SK-N-SH (cell line): ENCODE data around the gene NWD2. TPM values are rescaled to one million over a fixed set of nuclear protein-coding genes. Genes with fewer than 3 reads are reported as not detected.

ENCODE experiments used
- CTCF ChIA-PET: fragments of 300-600, 350-600 bp; formaldehyde crosslinking; extraction: SDS; loops from one replicate; lab custom pipeline; 2021; lab: Yijun Ruan, JAX
- POLR2A ChIA-PET: fragments of 350-600 bp; sonication (Branson Sonifier 250); formaldehyde crosslinking; extraction: SDS; loops from one replicate; lab custom pipeline; 2020; ENCODE audit warnings: antibody characterized with exemption, inconsistent platforms; lab: Yijun Ruan, JAX
- DNase-seq: peaks from one replicate; pipeline ENCODE4 v3.0.0; 2012
- H2AFZ ChIP-seq: fragments of 200-600 bp; sonication (generic); 2 replicates; pipeline ENCODE4 v1.8.1; 2016; ENCODE audit warnings: antibody characterized with exemption, mild to moderate bottlenecking, low read depth
- H3F3A ChIP-seq: fragments of 200-600 bp; sonication (generic); replicated peaks from 2 replicates; pipeline ENCODE3; 2016; ENCODE audit warnings: antibody characterized with exemption, mild to moderate bottlenecking; ENCODE audit not compliant: insufficient read depth
- H3K27ac ChIP-seq, 2 experiments: fragments of 200-500 bp in 1 of 2; fragments of 200-600 bp in 1 of 2; sonication (Bioruptor generic) in 1 of 2; sonication (generic), shearing (Covaris generic) in 1 of 2; 2 replicates each; pipeline versions ENCODE4 v1.5.1 to v1.6.1; 2014 to 2016; ENCODE audit warnings: low read depth in 2 of 2, inconsistent platforms in 1 of 2, low read length in 1 of 2, mild to moderate bottlenecking in 1 of 2, mixed read lengths in 1 of 2
- H3K27me3 ChIP-seq: fragments of 200-600 bp; sonication (generic), shearing (Covaris generic); 2 replicates; pipeline ENCODE4 v1.6.1; 2016; ENCODE audit warnings: mixed run types; ENCODE audit not compliant: insufficient read depth
- H3K36me3 ChIP-seq, 2 experiments: fragments of 200-500 bp in 1 of 2; fragments of 200-600 bp in 1 of 2; sonication (Bioruptor generic) in 1 of 2; sonication (generic) in 1 of 2; replicated peaks in 1 of 2; 2 replicates each; pipeline versions ENCODE3 to v1.5.1; 2014 to 2016; ENCODE audit warnings: low read length in 1 of 2, mild to moderate bottlenecking in 1 of 2; ENCODE audit not compliant: insufficient read depth in 2 of 2, control insufficient read depth in 1 of 2
- H3K4me1 ChIP-seq, 2 experiments: fragments of 200-500 bp in 1 of 2; fragments of 200-600 bp in 1 of 2; sonication (Bioruptor generic) in 1 of 2; sonication (generic), shearing (Covaris generic) in 1 of 2; 2 replicates each; pipeline versions ENCODE4 v1.5.1 to v1.6.1; 2014 to 2016; ENCODE audit warnings: low read depth in 1 of 2, low read length in 1 of 2, mixed run types in 1 of 2; ENCODE audit not compliant: insufficient read depth in 2 of 2, control insufficient read depth in 1 of 2
- H3K4me2 ChIP-seq: fragments of 200-600 bp; sonication (generic), shearing (Covaris generic); 2 replicates; pipeline ENCODE4 v1.6.1; 2017; ENCODE audit warnings: mixed run types
- H3K4me3 ChIP-seq, 2 experiments: fragments of 200-500 bp in 1 of 2; fragments of 200-600 bp in 1 of 2; sonication (Bioruptor generic) in 1 of 2; sonication (generic), shearing (Covaris generic) in 1 of 2; 2 replicates each; pipeline versions ENCODE4 v1.5.1 to v1.8.1; 2014 to 2016; ENCODE audit warnings: low read depth in 2 of 2, inconsistent platforms in 1 of 2, low read length in 1 of 2, mild to moderate bottlenecking in 1 of 2, mixed read lengths in 1 of 2, moderate library complexity in 1 of 2
- H3K79me2 ChIP-seq: fragments of 200-600 bp; sonication (generic); 2 replicates; pipeline ENCODE4 v1.8.1; 2017; ENCODE audit warnings: mild to moderate bottlenecking; ENCODE audit not compliant: insufficient read depth
- H3K9ac ChIP-seq: fragments of 200-600 bp; sonication (generic); 2 replicates; pipeline ENCODE4 v1.6.1; 2017; ENCODE audit warnings: mixed run types
- H3K9me2 ChIP-seq: fragments of 200-600 bp; sonication (generic); 2 replicates; pipeline ENCODE4 v1.6.1; 2017; ENCODE audit warnings: mixed run types
- H3K9me3 ChIP-seq: fragments of 200-600 bp; sonication (generic); 2 replicates; pipeline ENCODE4 v1.6.1; 2017; ENCODE audit warnings: mixed run types, mild to moderate bottlenecking, moderate library complexity
- H4K20me1 ChIP-seq: fragments of 200-600 bp; sonication (generic); 2 replicates; pipeline ENCODE4 v1.6.1; 2017; ENCODE audit warnings: mild to moderate bottlenecking, mixed run types; ENCODE audit not compliant: insufficient read depth
- ELF1 ChIP-seq: IDR thresholded peaks from 2 replicates; pipeline ENCODE4 v1.4.0; 2012
- EP300 ChIP-seq, 2 experiments: IDR thresholded peaks; 2 replicates each; pipeline versions ENCODE4 v1.4.0 to v1.6.1; 2012; ENCODE audit warnings: borderline replicate concordance in 1 of 2, low read depth in 1 of 2, low read length in 1 of 2
- EZH2phosphoT487 ChIP-seq: fragments of 200-600 bp; sonication (generic); IDR thresholded peaks from 2 replicates; pipeline ENCODE4 v1.6.1; 2017; ENCODE audit warnings: low read depth, mixed run types, mild to moderate bottlenecking, antibody characterized with exemption, moderate library complexity, borderline replicate concordance
- FOSL2 ChIP-seq: IDR thresholded peaks from 2 replicates; pipeline ENCODE4 v1.4.0; 2012; ENCODE audit warnings: low read depth, mild to moderate bottlenecking, moderate library complexity, borderline replicate concordance
- FOXJ3 ChIP-seq: sonication (generic); formaldehyde crosslinking; IDR thresholded peaks from 2 replicates; pipeline ENCODE4 v1.5.1; 2020; ENCODE audit warnings: mild to moderate bottlenecking, missing genetic modification reagents
- FOXM1 ChIP-seq: IDR thresholded peaks from 2 replicates; pipeline ENCODE4 v1.4.0; 2012; ENCODE audit warnings: low read depth, mild to moderate bottlenecking
- GATA2 ChIP-seq: sonication (generic); formaldehyde crosslinking; IDR thresholded peaks from 2 replicates; pipeline ENCODE4 v1.5.0; 2020; ENCODE audit warnings: mild to moderate bottlenecking, missing genetic modification reagents
- JUND ChIP-seq: IDR thresholded peaks from 2 replicates; pipeline ENCODE4 v1.4.0; 2012
- MEF2A ChIP-seq: IDR thresholded peaks from 2 replicates; pipeline ENCODE4 v1.4.0; 2012; ENCODE audit warnings: low read depth, borderline replicate concordance
- MXI1 ChIP-seq: IDR thresholded peaks from 2 replicates; pipeline ENCODE4 v1.6.1; 2012; ENCODE audit warnings: mild to moderate bottlenecking, low read depth, low read length, improper control_type of control experiment
- PBX3 ChIP-seq: IDR thresholded peaks from 2 replicates; pipeline ENCODE4; 2012
- POLR2AphosphoS5 ChIP-seq: IDR thresholded peaks from 2 replicates; pipeline ENCODE4 v1.6.1; 2012; ENCODE audit warnings: low read depth, low read length
- RAD21 ChIP-seq: IDR thresholded peaks from 2 replicates; pipeline ENCODE4 v1.6.1; 2012; ENCODE audit warnings: mild to moderate bottlenecking, low read length
- REST ChIP-seq: IDR thresholded peaks from 2 replicates; pipeline ENCODE4 v1.6.1; 2012; ENCODE audit warnings: mild to moderate bottlenecking, low read depth, low read length, moderate library complexity
- TAF1 ChIP-seq: IDR thresholded peaks from 2 replicates; pipeline ENCODE4 v1.6.1; 2012; ENCODE audit warnings: low read depth, mild to moderate bottlenecking, low read length, moderate library complexity, borderline replicate concordance
- USF2 ChIP-seq: fragments of 150-350 bp; IDR thresholded peaks from 2 replicates; pipeline ENCODE4 v1.6.1; 2017; ENCODE audit warnings: antibody characterized with exemption, low read length, low read depth, borderline replicate concordance
- YY1 ChIP-seq: IDR thresholded peaks from 2 replicates; pipeline ENCODE4 v1.4.0; 2012; ENCODE audit warnings: low read depth, mild to moderate bottlenecking
- WGBS: methylation state at CpG from one replicate; pipeline ENCODE4 v1.1.6; 2017; ENCODE audit warnings: low lambda C conversion rate; 5-methylcytosine and 5-hydroxymethylcytosine counted together
- polyA plus RNA-seq, 3 experiments: library from polyadenylated mRNA; depleted of rRNA; stranded (reverse); fragments of >200 nt; gene quantifications; 2 replicates each; pipeline ENCODE4 v1.2.3, GENCODE V29; 2012

Gene NWD2
- polyA plus RNA-seq, 1 of the 3 experiments (the other 2 are of a cell fraction) = not detected

DNA sequence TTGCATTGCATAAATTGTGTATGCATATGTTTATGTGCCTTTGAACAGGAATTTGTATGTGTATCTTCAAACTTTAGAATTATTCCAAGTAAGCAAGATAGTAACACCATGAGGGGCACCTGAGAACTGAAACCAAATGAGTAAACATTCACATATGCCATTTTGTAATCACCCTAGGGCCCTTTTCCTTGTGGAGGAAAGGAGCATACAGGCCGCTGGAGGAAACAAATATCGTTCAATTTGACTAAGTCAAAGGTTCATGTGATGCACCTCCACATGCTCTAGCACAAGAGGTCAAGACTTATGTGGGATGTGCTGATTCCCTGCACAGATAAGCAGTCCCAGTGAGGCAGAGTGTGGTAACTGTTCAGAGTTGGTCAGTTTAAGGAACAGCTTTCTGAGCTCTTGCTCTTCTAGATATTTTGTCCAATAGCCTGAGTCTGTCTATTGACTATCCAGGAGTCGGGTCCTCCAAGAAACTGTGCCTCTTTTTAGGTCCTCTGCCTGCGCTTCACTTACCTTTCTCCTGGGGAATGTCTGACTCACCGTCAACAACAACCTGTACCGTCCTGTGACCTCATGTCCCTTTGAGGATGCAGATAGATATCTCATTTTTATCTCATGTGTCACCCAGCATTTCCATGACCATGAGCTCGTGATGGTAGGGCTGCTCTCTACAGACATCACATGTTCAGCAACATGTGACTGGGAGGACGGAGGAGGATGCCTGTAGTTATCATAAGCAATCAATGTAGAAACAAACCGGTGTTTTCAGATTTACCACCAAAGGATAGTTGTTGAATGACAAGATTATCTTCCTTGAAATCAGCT, 196.9 kb downstream of the NWD2 start:
- no peak for DNase-seq
- Histone ChIP-seq H3K9ac (no peak overlapping the region), H3K36me3 (no peaks in the 10 kb centered on the region), H4K20me1 (no peaks in the 10 kb centered on the region), H2AFZ (no peak overlapping the region), H3K9me2 (no peaks in the 10 kb centered on the region), H3K9me3 (no peaks in the 10 kb centered on the region), H3K79me2 (no peaks in the 10 kb centered on the region), H3K4me3 (no peak overlapping the region), H3K4me1 (peaks cover 0 to 3% of the 10 kb centered on the region in 2 experiments; a peak in 1 of 4 replicates), H3K27ac (no peak overlapping the region), H3K4me2 (no peak overlapping the region), H3K27me3 (peaks cover 38% of the 10 kb centered on the region), H3F3A (peaks cover 2% of the 10 kb centered on the region)
- 0% methylated on average over 9 of the region's 9 CpGs for WGBS
- TF ChIP-seq TAF1 (no peak), USF2 (no peak), ELF1 (no peak), YY1 (no peak), MXI1 (no peak), EZH2phosphoT487 (no peak)
- ChIA-PET CTCF (interaction anchor here (1.4 kb wide), 1 partner anchor 125 kb away, joined by 6 read pairs; no protein-coding TSS in a partner anchor), POLR2A (no interaction called here)

DNA sequence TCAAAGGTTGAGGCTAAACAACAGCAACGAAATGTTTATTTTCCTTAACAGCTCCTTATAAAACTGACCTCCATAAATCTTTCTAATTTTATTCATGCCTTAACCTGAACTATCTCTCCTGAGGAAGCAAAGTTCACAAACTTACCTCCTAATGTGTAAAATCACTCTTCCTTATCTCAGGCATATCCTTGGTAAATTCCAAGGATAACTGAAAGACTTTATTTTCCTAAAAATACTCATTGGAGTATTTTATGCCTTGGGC, 197.4 kb downstream of the NWD2 start:
- Histone ChIP-seq H3K9me2 (no peaks in the 10 kb centered on the region), H3K27me3 (peaks cover 43% of the 10 kb centered on the region), H3K36me3 (no peaks in the 10 kb centered on the region), H3K9me3 (no peaks in the 10 kb centered on the region), H3K4me3 (no peak overlapping the region), H3K9ac (no peak overlapping the region), H3K27ac (no peak overlapping the region), H3K4me2 (no peak overlapping the region), H3F3A (peaks cover 2% of the 10 kb centered on the region), H2AFZ (no peak overlapping the region), H3K79me2 (no peaks in the 10 kb centered on the region), H4K20me1 (no peaks in the 10 kb centered on the region), H3K4me1 (peaks cover 0 to 3% of the 10 kb centered on the region in 2 experiments; a peak in 1 of 4 replicates)
- TF ChIP-seq JUND (no peak), MXI1 (no peak), REST (no peak), POLR2AphosphoS5 (no peak), MEF2A (no peak), FOSL2 (no peak), FOXM1 (no peak), PBX3 (no peak), FOXJ3 (CRISPR knock-in tag) (no peak), EP300 (IDR thresholded peaks at IDR 0.05; ENCODE audit: borderline replicate concordance in 1 of 2, low read depth in 1 of 2, low read length in 1 of 2) (no peak), GATA2 (no peak), TAF1 (no peak), RAD21 (no peak)
- no peak for DNase-seq
- CTCF ChIA-PET = interaction anchor here (1.4 kb wide), 1 partner anchor 125 kb away, joined by 6 read pairs; no protein-coding TSS in a partner anchor
- 3% methylated on average over 1 of the region's 1 CpG for whole genome bisulfite sequencing
- POLR2A ChIA-PET = no interaction called here
